K562 (cell line): ENCODE measurements around the gene DISC1. TPM values are rescaled to one million over a fixed set of nuclear protein-coding genes. Genes with fewer than 3 reads are reported as not detected.

Experiments used
- ARNT ChIP-seq, 2 experiments: fragments of 450-650 bp; IDR thresholded peaks; 2 replicates each; pipeline ENCODE4 v1.6.1; 2016; ENCODE audit warnings: mild to moderate bottlenecking in 1 of 2
- ATF4 ChIP-seq: fragments of 450-650 bp; formaldehyde crosslinking; IDR thresholded peaks from 2 replicates; pipeline ENCODE4 v1.4.0; 2022; ENCODE audit warnings: mild to moderate bottlenecking, moderate library complexity
- ATF7 ChIP-seq: fragments of 450-650 bp; IDR thresholded peaks from 2 replicates; pipeline ENCODE4 v1.7.1; 2014; ENCODE audit warnings: mild to moderate bottlenecking, moderate library complexity
- E2F8 ChIP-seq: fragments of 450-650 bp; IDR thresholded peaks from 2 replicates; pipeline ENCODE4 v1.7.1; 2018; ENCODE audit warnings: mild to moderate bottlenecking, low read depth; ENCODE audit not compliant: partially characterized antibody
- ETV5 ChIP-seq: sonication (generic); formaldehyde crosslinking; IDR thresholded peaks from 2 replicates; pipeline ENCODE4 v1.4.0; 2020; ENCODE audit warnings: low read depth, mild to moderate bottlenecking, missing genetic modification reagents
- FOS ChIP-seq: IDR thresholded peaks from 3 replicates; pipeline ENCODE4 v1.6.1; 2011; ENCODE audit not compliant: insufficient read length; ENCODE audit errors: extremely low read depth
- IFI16 ChIP-seq: fragments of 250-450 bp; sonication (Bioruptor Pico); IDR thresholded peaks from 2 replicates; pipeline ENCODE4 v2.1.2; 2022; ENCODE audit warnings: mild to moderate bottlenecking, inconsistent platforms
- KHSRP ChIP-seq: fragments of 450-650 bp; IDR thresholded peaks from 2 replicates; pipeline ENCODE4 v1.6.1; 2017
- MLX ChIP-seq, 2 experiments: fragments of 450-650 bp in 1 of 2; sonication (generic) in 1 of 2; formaldehyde crosslinking; conservative IDR thresholded peaks; 2 replicates each; pipeline versions ENCODE4 v1.4.0 to v1.8.1; 2020 to 2022; ENCODE audit warnings: mild to moderate bottlenecking in 1 of 2, missing genetic modification reagents in 1 of 2
- NCOR1 ChIP-seq: fragments of 450-650 bp; IDR thresholded peaks from 2 replicates; pipeline ENCODE4 v1.6.1; 2016; ENCODE audit warnings: mild to moderate bottlenecking, moderate library complexity
- NFIC ChIP-seq: fragments of 450-650 bp; IDR thresholded peaks from 2 replicates; pipeline ENCODE4 v1.6.1; 2017; ENCODE audit warnings: mild to moderate bottlenecking, inconsistent platforms
- RBM17 ChIP-seq: fragments of 200-400 bp; formaldehyde crosslinking; IDR thresholded peaks from 2 replicates; pipeline ENCODE4 v1.6.1; 2017; ENCODE audit warnings: low read depth, mild to moderate bottlenecking, low read length, borderline replicate concordance
- RFX1 ChIP-seq: fragments of 450-650 bp; IDR thresholded peaks from 2 replicates; pipeline ENCODE4 v1.6.1; 2016; ENCODE audit warnings: mild to moderate bottlenecking, moderate library complexity
- RFX5 ChIP-seq: IDR thresholded peaks from 2 replicates; pipeline ENCODE4 v1.6.1; 2011; ENCODE audit warnings: low read depth, mild to moderate bottlenecking, improper control_type of control experiment, low read length
- SLC30A9 ChIP-seq: fragments of 250-450 bp; sonication (Bioruptor Pico); IDR thresholded peaks from 2 replicates; pipeline ENCODE4 v1.8.0; 2022; ENCODE audit warnings: mild to moderate bottlenecking, moderate library complexity
- SMARCA5 ChIP-seq: fragments of 450-650 bp; IDR thresholded peaks from 2 replicates; pipeline ENCODE4 v1.6.1; 2016
- TAF7 ChIP-seq: fragments of 450-650 bp; IDR thresholded peaks from 2 replicates; pipeline ENCODE4 v1.6.1; 2016; ENCODE audit warnings: missing genetic modification characterization, missing compliant biosample characterization
- ZBED1 ChIP-seq: IDR thresholded peaks from 2 replicates; pipeline ENCODE4 v1.6.1; 2014
- ZBTB9 ChIP-seq: fragments of 450-650 bp; formaldehyde crosslinking; IDR thresholded peaks from 2 replicates; pipeline ENCODE4 v1.4.0; 2020; ENCODE audit warnings: mild to moderate bottlenecking, moderate library complexity
- ZNF408 ChIP-seq: fragments of 250-450 bp; sonication (Bioruptor Pico); IDR thresholded peaks from 2 replicates; pipeline ENCODE4 v1.4.0; 2020; ENCODE audit warnings: low read depth, mild to moderate bottlenecking, moderate library complexity
- ZNF41 ChIP-seq: fragments of 250-450 bp; sonication (Bioruptor Pico); conservative IDR thresholded peaks from 2 replicates; pipeline ENCODE4 v1.4.0; 2020; ENCODE audit warnings: mild to moderate bottlenecking
- ZSCAN29 ChIP-seq: fragments of 450-650 bp; IDR thresholded peaks from 2 replicates; pipeline ENCODE4 v1.6.1; 2017
- polyA plus RNA-seq, 8 experiments: library from polyadenylated mRNA; depleted of rRNA in 4 of 8; stranded (reverse) in 5 of 8; unstranded in 3 of 8; fragments of >200 nt; fragmentation: Nextera tagmentation in 2 of 8; fragmentation: Illumina TruSeq in 1 of 8; extraction: Ambion mirVana in 2 of 8; extraction: Trizol in 1 of 8; gene quantifications; 2 replicates each; pipeline versions ENCODE4 v1.2.1 to v1.2.3, GENCODE V29; 2011 to 2014; ENCODE audit warnings: inconsistent platforms in 1 of 8, missing spikeins in 1 of 8
- total RNA-seq, 7 experiments: library from RNA; depleted of rRNA in 6 of 7; stranded (reverse); fragments of >200 nt in 6 of 7; fragmentation: Illumina TruSeq in 2 of 7; extraction: Trizol in 2 of 7; gene quantifications; 2 replicates each; pipeline versions ENCODE4 v1.2.1 to v1.2.3, GENCODE V29; 2011 to 2021; ENCODE audit warnings: low replicate concordance in 1 of 7
- TF ChIP-seq, protein P1 (sequence below): sonication (generic); formaldehyde crosslinking; IDR thresholded peaks from 2 replicates; pipeline ENCODE4 v1.9.0; 2022; ENCODE audit warnings: mild to moderate bottlenecking, missing genetic modification reagents
- TF ChIP-seq, protein P2 (sequence below): fragments of 250-450 bp; sonication (Bioruptor Pico); IDR thresholded peaks from 2 replicates; pipeline ENCODE4 v1.4.0; 2020; ENCODE audit warnings: borderline replicate concordance

The DISC1 gene
- total and polyA plus RNA-seq, 9 of the 15 experiments (the other 6 are each of a cell fraction or from before 2014, with no cell fraction given) = 0.01 to 0.11 (median 0.08) TPM; not detected in 1

DNA sequence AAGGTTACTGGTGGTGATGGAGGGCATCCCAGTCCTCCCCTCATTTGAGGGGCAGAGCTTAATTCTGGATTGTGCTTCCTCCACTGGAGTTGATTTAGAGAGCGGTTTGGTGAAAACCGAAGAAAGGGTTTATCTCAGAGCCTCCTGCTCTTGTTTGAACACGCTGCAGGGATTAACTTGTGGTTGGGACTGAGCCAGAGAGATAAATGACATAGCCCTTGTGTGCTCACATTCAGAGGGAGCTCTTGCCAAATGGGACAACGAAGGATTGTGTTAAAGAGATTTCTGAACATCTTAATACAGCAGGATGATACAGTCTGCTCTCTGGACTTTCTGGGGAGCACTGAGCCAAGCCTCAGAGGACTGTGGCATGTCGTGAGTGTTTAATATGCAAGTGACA lies 308.2 kb downstream of the DISC1 start (continued):
- TF ChIP-seq E2F8 = no peak
- no peak for TF ChIP-seq RBM17
- no peak for TF ChIP-seq IFI16
- no peak for TF ChIP-seq ETV5 (CRISPR knock-in tag)
- no peak for TF ChIP-seq ZNF408
- TF ChIP-seq TAF7 (tag) = no peak
- TF ChIP-seq, protein P1, sequence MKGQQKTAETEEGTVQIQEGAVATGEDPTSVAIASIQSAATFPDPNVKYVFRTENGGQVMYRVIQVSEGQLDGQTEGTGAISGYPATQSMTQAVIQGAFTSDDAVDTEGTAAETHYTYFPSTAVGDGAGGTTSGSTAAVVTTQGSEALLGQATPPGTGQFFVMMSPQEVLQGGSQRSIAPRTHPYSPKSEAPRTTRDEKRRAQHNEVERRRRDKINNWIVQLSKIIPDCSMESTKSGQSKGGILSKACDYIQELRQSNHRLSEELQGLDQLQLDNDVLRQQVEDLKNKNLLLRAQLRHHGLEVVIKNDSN (CRISPR knock-in tag) = no peak
- TF ChIP-seq NFIC = peak; percentile 70
- no peak for TF ChIP-seq SLC30A9 (CRISPR knock-in tag)
- TF ChIP-seq MLX (CRISPR knock-in tag; conservative IDR thresholded peaks at IDR 0.05) = no peak
- TF ChIP-seq ATF7 = no peak
- peak; percentile 52; the same call in 1 of the 2 replicates for TF ChIP-seq ATF4 (CRISPR knock-in tag)
- no peak for TF ChIP-seq FOS
- peak; percentile 52; the same call in 1 of the 2 replicates for TF ChIP-seq ZBTB9
- no peak for TF ChIP-seq RFX5
- no peak for TF ChIP-seq ZBED1
- TF ChIP-seq, protein P2, sequence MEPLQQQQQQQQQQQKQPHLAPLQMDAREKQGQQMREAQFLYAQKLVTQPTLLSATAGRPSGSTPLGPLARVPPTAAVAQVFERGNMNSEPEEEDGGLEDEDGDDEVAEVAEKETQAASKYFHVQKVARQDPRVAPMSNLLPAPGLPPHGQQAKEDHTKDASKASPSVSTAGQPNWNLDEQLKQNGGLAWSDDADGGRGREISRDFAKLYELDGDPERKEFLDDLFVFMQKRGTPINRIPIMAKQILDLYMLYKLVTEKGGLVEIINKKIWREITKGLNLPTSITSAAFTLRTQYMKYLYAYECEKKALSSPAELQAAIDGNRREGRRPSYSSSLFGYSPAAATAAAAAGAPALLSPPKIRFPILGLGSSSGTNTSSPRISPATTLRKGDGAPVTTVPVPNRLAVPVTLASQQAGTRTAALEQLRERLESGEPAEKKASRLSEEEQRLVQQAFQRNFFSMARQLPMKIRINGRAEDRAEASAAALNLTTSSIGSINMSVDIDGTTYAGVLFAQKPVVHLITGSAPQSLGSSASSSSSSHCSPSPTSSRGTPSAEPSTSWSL (CRISPR knock-in tag) = no peak
- TF ChIP-seq ARNT (IDR thresholded peaks at IDR 0.05) = no peak
- no peak for TF ChIP-seq ZNF41
- no peak for TF ChIP-seq SMARCA5
- peak; percentile 65; the same call in 1 of the 2 replicates for TF ChIP-seq NCOR1
- TF ChIP-seq RFX1 = no peak
- no peak for TF ChIP-seq ZSCAN29
- no peak for TF ChIP-seq KHSRP
